GM10248 (cell line): Measurements from ENCODE around the gene PIEZO2.

ENCODE experiments used
- CTCF ChIA-PET: fragments of 300-600 bp; sonication (Branson Sonifier 250); formaldehyde crosslinking; extraction: SDS; loops from one replicate; lab custom pipeline; 2021; ENCODE audit warnings: antibody characterized with exemption; lab: Yijun Ruan, JAX
- POLR2A ChIA-PET: fragments of 350-650 bp; sonication (Branson Sonifier 250); formaldehyde crosslinking; extraction: SDS; loops from one replicate; lab custom pipeline; 2020; ENCODE audit warnings: antibody characterized with exemption; lab: Yijun Ruan, JAX
- DNase-seq: peaks from one replicate; pipeline ENCODE4 v3.0.0; 2012; ENCODE audit errors: extremely low spot score
- CTCF ChIP-seq: IDR thresholded peaks from 2 replicates; pipeline ENCODE4 v1.5.1; 2012; ENCODE audit warnings: mild to moderate bottlenecking, low read depth; ENCODE audit errors: extremely low read depth, missing control alignments, control extremely low read depth

Gene PIEZO2

DNA sequence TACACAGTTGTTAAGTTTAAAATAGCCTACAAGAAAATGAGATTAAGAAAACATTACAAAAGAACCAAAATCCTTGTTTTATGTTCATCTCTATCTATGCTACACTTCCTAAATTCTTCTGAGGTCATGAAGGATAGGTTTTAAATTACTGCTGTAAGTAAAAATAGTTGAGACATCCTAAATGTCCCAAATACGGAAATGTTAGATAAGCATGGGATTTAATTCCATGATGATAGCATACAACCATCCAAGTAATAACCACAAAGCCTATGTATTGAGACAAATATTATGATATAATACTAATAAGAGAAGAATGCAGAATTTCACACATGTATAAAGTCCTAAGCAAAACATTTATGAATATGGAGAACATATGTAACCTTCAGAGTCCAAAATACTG, 34.1 kb downstream of the PIEZO2 start:
- DNase-seq: no peak
- CTCF ChIA-PET: interaction anchor here (1.1 to 2.0 kb wide), 5 partner anchors 9 to 264 kb away, joined by 3 to 7 read pairs (median 5); no protein-coding TSS in a partner anchor
- TF ChIP-seq CTCF: no peak

GRCh38 chr18:11114653-11115052, 34.7 kb downstream of the PIEZO2 start:
- no peak for DNase-seq
- ChIA-PET POLR2A (no interaction called here), CTCF (interaction anchor here (1.5 kb wide), 1 partner anchor 74 kb away, joined by 7 read pairs; no protein-coding TSS in a partner anchor)
- no peak for TF ChIP-seq CTCF

More for the DNA sequence above, 34.1 kb downstream of the PIEZO2 start:
- POLR2A ChIA-PET: no interaction called here

- ChIA-PET CTCF (interaction anchor here (1.5 kb wide), 1 partner anchor 73 kb away, joined by 7 read pairs; no protein-coding TSS in a partner anchor), POLR2A (no interaction called here)
- DNase-seq: no peak
- TF ChIP-seq CTCF: no peak
Observed at GRCh38 chr18:11113937-11114336, 35.4 kb downstream of the PIEZO2 start.

GRCh38 chr18:11113046-11113548, 36.3 kb downstream of the PIEZO2 start:
- DNase-seq: no peak
- ChIA-PET POLR2A (no interaction called here), CTCF (no interaction called here)
- TF ChIP-seq CTCF: no peak

- POLR2A ChIA-PET: no interaction called here
Observed at GRCh38 chr18:11112286-11112685, 37.1 kb downstream of the PIEZO2 start.

DNA sequence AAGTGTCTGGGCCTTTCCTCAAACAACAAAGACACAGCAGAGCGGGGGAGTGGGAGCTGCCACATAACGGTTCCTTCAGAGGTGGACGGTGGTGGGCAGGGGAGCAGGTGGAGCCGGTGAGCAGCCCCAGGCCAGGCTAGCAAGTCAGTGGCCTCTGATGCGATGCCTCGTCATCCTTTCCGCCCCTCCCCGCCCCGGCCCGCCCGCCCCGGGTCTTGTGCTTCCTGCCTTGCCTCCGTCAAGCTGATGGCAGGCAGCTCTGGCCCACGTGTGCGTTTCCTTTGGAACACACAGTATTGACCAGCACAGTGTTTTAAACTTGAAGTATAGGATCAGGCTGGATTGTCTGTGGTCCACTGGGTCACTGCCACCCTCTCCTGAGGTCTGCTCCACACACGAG, 38.9 kb downstream of the PIEZO2 start:
- POLR2A ChIA-PET: interaction anchor here (0.6 kb wide), 1 partner anchor 14 kb away, joined by 5 read pairs; no protein-coding TSS in a partner anchor
- CTCF ChIA-PET: no interaction called here
- DNase-seq: no peak
- TF ChIP-seq CTCF: no peak

More at GRCh38 chr18:11112286-11112685, 37.1 kb downstream of the PIEZO2 start:
- DNase-seq: no peak
- TF ChIP-seq CTCF: no peak
- CTCF ChIA-PET: no interaction called here

- no peak for TF ChIP-seq CTCF
- POLR2A ChIA-PET: no interaction called here
- CTCF ChIA-PET: interaction anchor here (1.1 to 1.9 kb wide), 3 partner anchors 10 to 72 kb away, joined by 3 to 7 read pairs (median 4); no protein-coding TSS in a partner anchor
Observed at GRCh38 chr18:11108947-11109346, 40.4 kb downstream of the PIEZO2 start.

More at GRCh38 chr18:11108947-11109346, 40.4 kb downstream of the PIEZO2 start:
- no peak for DNase-seq
